NCI-H2029 treated with DMSO at 0.1 percent for 48 hours (cell line): Measurements from ENCODE around the gene SELENOM.
"Not testable (repeated sequence)": the region's sequence is repeated elsewhere in the genome, so short reads cannot be mapped to it uniquely, and the experiment has no call there.

Source experiments
- DNase-seq: peaks from one replicate; lab custom pipeline; 2025; lab: John Stamatoyannopoulos, UW

The SELENOM gene

GRCh38 chr22:31090217-31091085 lies 16.9 kb downstream of the SELENOM start:
- DNase-seq: no peak

GRCh38 chr22:31089160-31090100 lies 17.9 kb downstream of the SELENOM start:
- DNase-seq: no peak

GRCh38 chr22:31088233-31088986 lies 19.0 kb downstream of the SELENOM start:
- DNase-seq: no peak

GRCh38 chr22:31087744-31088215 lies 19.6 kb downstream of the SELENOM start:
- DNase-seq: no peak

- no peak for DNase-seq
Measured at GRCh38 chr22:31086703-31087330, 20.6 kb downstream of the SELENOM start.

- no peak for DNase-seq
Measured at GRCh38 chr22:31085928-31086327, 21.4 kb downstream of the SELENOM start.

GRCh38 chr22:31085493-31085824 lies 21.9 kb downstream of the SELENOM start:
- DNase-seq: no peak

- no peak for DNase-seq
Measured at GRCh38 chr22:31084811-31085492, 22.4 kb downstream of the SELENOM start.

GRCh38 chr22:31083923-31084810 lies 23.2 kb downstream of the SELENOM start:
- peak; percentile 58 for DNase-seq

- peak; percentile 58 for DNase-seq
Measured at GRCh38 chr22:31083377-31083768, 24.0 kb downstream of the SELENOM start.

GRCh38 chr22:31082606-31083376 lies 24.6 kb downstream of the SELENOM start:
- DNase-seq: no peak

- DNase-seq: no peak
Measured at GRCh38 chr22:31081963-31082605, 25.3 kb downstream of the SELENOM start.

- DNase-seq: peak; percentile 65
Measured at GRCh38 chr22:31080848-31081649, 26.3 kb downstream of the SELENOM start, which contains the start of gene SMTN. Gene SMTN, plus strand, starts transcription at chr22:31081318. Its CDS starts 1,941 bp downstream, at chr22:31083259.

- DNase-seq: no peak
Measured at GRCh38 chr22:31080164-31080847, 27.1 kb downstream of the SELENOM start.

GRCh38 chr22:31079095-31079642 lies 28.2 kb downstream of the SELENOM start:
- no peak for DNase-seq

GRCh38 chr22:31078389-31078788 lies 29.0 kb downstream of the SELENOM start:
- DNase-seq: not testable (repeated sequence)

- no peak for DNase-seq
Measured at GRCh38 chr22:31077681-31078080, 29.7 kb downstream of the SELENOM start.
